A549 treated with AZD9567 at 1 μM for 4 hours (cell line): ENCODE measurements around the gene ANKRD28. TPM values are rescaled to one million over a fixed set of nuclear protein-coding genes. Genes with fewer than 3 reads are reported as not detected.

Experiments
- total RNA-seq: library from RNA; stranded (reverse); fragments of 200-300 nt; extraction: Qiagen RNA extraction; gene quantifications from 5 replicates; pipeline ENCODE4 v1.2.3, GENCODE V29; 2022; ENCODE audit not compliant: insufficient read depth

ANKRD28 gene
- total RNA-seq, result 41.5 to 72.4 TPM (median 48.7 TPM) in 5 replicates

GRCh38 chr3:15797642-15798303 is at the start of gene ANKRD28:
Gene ANKRD28 (minus strand): TSS chr3:15797979. CDS start chr3:15796521, 1,458 bp downstream.

Other genes starting within 250 kb of the ANKRD28 start
- gene HACL1, start 196.4 kb downstream of the ANKRD28 start, total RNA-seq, result 22.3 to 31.1 TPM (median 23.3 TPM) in 5 replicates
- 14.0 to 18.3 TPM (median 16.3 TPM) in 5 replicates for gene BTD, start 196.2 kb downstream of the ANKRD28 start, total RNA-seq